PC-9 (cell line): ENCODE measurements around the gene ATP5ME.
"Not testable (repeated sequence)": the region's sequence is repeated elsewhere in the genome, so short reads cannot be mapped to it uniquely, and the experiment has no call there.

Experiments
- CTCF ChIP-seq: fragments of 200-600 bp; sonication (generic); conservative IDR thresholded peaks from 2 replicates; pipeline ENCODE4 v1.6.1; 2017; ENCODE audit warnings: mixed run types, antibody characterized with exemption, mild to moderate bottlenecking, moderate library complexity
- EZH2 ChIP-seq: fragments of 200-600 bp; sonication (generic); IDR thresholded peaks from 2 replicates; pipeline ENCODE4 v1.8.0; 2017; ENCODE audit warnings: antibody characterized with exemption, low read depth

GRCh38 chr4:694341-694940 lies 20.4 kb upstream of the ATP5ME start:
- not testable (repeated sequence) for TF ChIP-seq EZH2, CTCF
